Epidermal melanocyte (primary cell): ENCODE measurements around the gene RAB31.
"Not testable (repeated sequence)": the region's sequence is repeated elsewhere in the genome, so short reads cannot be mapped to it uniquely, and the experiment has no call there.

Experiments used
- DNase-seq: peaks from one replicate; pipeline ENCODE4 v3.0.0; 2011; ENCODE audit warnings: low spot score; ENCODE audit not compliant: insufficient read length

The RAB31 gene

GRCh38 chr18:9708057-9708433, at the start of gene RAB31:
Gene RAB31 (plus strand): TSS chr18:9708301. CDS start chr18:9708406, 105 bp downstream.
- DNase-seq: peak; percentile 78

- DNase-seq: no peak
Observed at GRCh38 chr18:9659499-9660375, 48.4 kb upstream of the RAB31 start.

- no peak for DNase-seq
Observed at GRCh38 chr18:9661564-9661963, 46.5 kb upstream of the RAB31 start.

- DNase-seq: no peak
Observed at GRCh38 chr18:9663377-9663776, 44.7 kb upstream of the RAB31 start.

GRCh38 chr18:9665314-9665713, 42.8 kb upstream of the RAB31 start:
- no peak for DNase-seq

GRCh38 chr18:9666548-9666947, 41.6 kb upstream of the RAB31 start:
- DNase-seq: no peak

- DNase-seq: no peak
Observed at GRCh38 chr18:9669016-9669415, 39.1 kb upstream of the RAB31 start.

- DNase-seq: no peak
Observed at GRCh38 chr18:9671214-9671613, 36.9 kb upstream of the RAB31 start.

GRCh38 chr18:9673296-9674251, 34.5 kb upstream of the RAB31 start:
- no peak for DNase-seq

- DNase-seq: not testable (repeated sequence)
Observed at GRCh38 chr18:9678216-9678615, 29.9 kb upstream of the RAB31 start.

GRCh38 chr18:9679125-9679524, 29.0 kb upstream of the RAB31 start:
- no peak for DNase-seq

GRCh38 chr18:9681217-9681616, 26.9 kb upstream of the RAB31 start:
- DNase-seq: no peak

GRCh38 chr18:9682572-9682971, 25.5 kb upstream of the RAB31 start:
- no peak for DNase-seq

- no peak for DNase-seq
Observed at GRCh38 chr18:9683418-9684396, 24.4 kb upstream of the RAB31 start.

- DNase-seq: no peak
Observed at GRCh38 chr18:9684881-9685614, 23.1 kb upstream of the RAB31 start.

- no peak for DNase-seq
Observed at GRCh38 chr18:9685615-9685890, 22.5 kb upstream of the RAB31 start.

GRCh38 chr18:9688036-9688741, 19.9 kb upstream of the RAB31 start:
- DNase-seq: no peak

GRCh38 chr18:9689253-9689652, 18.8 kb upstream of the RAB31 start:
- DNase-seq: no peak

GRCh38 chr18:9690418-9691188, 17.5 kb upstream of the RAB31 start:
- no peak for DNase-seq
